Measurements from ENCODE around the gene MED12L.

DNA sequence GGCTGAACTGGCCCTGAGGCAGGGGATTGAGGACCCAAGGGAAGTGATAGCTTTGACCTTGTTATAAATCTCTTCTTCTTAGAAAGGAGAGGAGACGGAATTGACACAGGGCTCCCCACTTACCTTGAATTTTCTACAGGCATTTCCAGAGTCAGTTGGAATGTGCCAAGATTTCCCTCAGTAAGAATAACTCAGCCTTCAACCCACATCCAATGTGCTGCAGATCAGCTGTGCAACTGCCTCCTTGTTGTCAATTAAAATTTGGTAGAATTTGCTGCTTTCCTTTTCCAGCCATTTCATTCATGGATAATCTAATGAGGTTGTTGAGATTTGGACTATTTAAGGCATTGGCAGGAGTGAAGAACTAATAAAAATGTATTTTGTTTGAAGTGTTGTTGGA is 14.6 kb downstream of the MED12L start:
- TF ChIP-seq, protein P1, sequence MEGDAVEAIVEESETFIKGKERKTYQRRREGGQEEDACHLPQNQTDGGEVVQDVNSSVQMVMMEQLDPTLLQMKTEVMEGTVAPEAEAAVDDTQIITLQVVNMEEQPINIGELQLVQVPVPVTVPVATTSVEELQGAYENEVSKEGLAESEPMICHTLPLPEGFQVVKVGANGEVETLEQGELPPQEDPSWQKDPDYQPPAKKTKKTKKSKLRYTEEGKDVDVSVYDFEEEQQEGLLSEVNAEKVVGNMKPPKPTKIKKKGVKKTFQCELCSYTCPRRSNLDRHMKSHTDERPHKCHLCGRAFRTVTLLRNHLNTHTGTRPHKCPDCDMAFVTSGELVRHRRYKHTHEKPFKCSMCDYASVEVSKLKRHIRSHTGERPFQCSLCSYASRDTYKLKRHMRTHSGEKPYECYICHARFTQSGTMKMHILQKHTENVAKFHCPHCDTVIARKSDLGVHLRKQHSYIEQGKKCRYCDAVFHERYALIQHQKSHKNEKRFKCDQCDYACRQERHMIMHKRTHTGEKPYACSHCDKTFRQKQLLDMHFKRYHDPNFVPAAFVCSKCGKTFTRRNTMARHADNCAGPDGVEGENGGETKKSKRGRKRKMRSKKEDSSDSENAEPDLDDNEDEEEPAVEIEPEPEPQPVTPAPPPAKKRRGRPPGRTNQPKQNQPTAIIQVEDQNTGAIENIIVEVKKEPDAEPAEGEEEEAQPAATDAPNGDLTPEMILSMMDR (IDR thresholded peaks at IDR 0.05): no peak
- TF ChIP-seq, protein P2, sequence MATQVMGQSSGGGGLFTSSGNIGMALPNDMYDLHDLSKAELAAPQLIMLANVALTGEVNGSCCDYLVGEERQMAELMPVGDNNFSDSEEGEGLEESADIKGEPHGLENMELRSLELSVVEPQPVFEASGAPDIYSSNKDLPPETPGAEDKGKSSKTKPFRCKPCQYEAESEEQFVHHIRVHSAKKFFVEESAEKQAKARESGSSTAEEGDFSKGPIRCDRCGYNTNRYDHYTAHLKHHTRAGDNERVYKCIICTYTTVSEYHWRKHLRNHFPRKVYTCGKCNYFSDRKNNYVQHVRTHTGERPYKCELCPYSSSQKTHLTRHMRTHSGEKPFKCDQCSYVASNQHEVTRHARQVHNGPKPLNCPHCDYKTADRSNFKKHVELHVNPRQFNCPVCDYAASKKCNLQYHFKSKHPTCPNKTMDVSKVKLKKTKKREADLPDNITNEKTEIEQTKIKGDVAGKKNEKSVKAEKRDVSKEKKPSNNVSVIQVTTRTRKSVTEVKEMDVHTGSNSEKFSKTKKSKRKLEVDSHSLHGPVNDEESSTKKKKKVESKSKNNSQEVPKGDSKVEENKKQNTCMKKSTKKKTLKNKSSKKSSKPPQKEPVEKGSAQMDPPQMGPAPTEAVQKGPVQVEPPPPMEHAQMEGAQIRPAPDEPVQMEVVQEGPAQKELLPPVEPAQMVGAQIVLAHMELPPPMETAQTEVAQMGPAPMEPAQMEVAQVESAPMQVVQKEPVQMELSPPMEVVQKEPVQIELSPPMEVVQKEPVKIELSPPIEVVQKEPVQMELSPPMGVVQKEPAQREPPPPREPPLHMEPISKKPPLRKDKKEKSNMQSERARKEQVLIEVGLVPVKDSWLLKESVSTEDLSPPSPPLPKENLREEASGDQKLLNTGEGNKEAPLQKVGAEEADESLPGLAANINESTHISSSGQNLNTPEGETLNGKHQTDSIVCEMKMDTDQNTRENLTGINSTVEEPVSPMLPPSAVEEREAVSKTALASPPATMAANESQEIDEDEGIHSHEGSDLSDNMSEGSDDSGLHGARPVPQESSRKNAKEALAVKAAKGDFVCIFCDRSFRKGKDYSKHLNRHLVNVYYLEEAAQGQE (IDR thresholded peaks at IDR 0.05; ENCODE audit: low read depth, low read length): no peak
- TF ChIP-seq CHD2 (IDR thresholded peaks at IDR 0.05; ENCODE audit: low read length, partially characterized antibody) (no peak), RAD21 (IDR thresholded peaks at IDR 0.05; ENCODE audit: low read length) (no peak)

All from SK-N-SH (cell line).